Loucy (cell line): Measurements from ENCODE around the gene SPATA31E1.
"Not testable (repeated sequence)": the region's sequence is repeated elsewhere in the genome, so short reads cannot be mapped to it uniquely, and the experiment has no call there.

Experiments
- CTCF ChIP-seq: fragments of 200-600 bp; sonication (generic); conservative IDR thresholded peaks from 2 replicates; pipeline ENCODE4 v1.5.1; 2014; ENCODE audit warnings: mild to moderate bottlenecking, antibody characterized with exemption, low read length
- EZH2phosphoT487 ChIP-seq: fragments of 200-600 bp; IDR thresholded peaks from 2 replicates; pipeline ENCODE4 v1.6.1; 2018; ENCODE audit warnings: antibody characterized with exemption, mild to moderate bottlenecking, moderate library complexity, borderline replicate concordance

GRCh38 chr9:87902371-87902770, 19.7 kb downstream of the SPATA31E1 start:
- not testable (repeated sequence) for TF ChIP-seq CTCF, EZH2phosphoT487
